Measurements from ENCODE around the gene SMYD3. TPM values are rescaled to one million over a fixed set of nuclear protein-coding genes. Genes with fewer than 3 reads are reported as not detected.
A peak's percentile ranks its signal among the peaks of the same experiment; 100 is the strongest.

SMYD3 gene
- total and polyA plus RNA-seq, 9 of the 15 experiments (the other 6 are each of a cell fraction or from before 2014, with no cell fraction given), result 128 to 440 (median 197) TPM

GRCh38 chr1:246179401-246179800 lies 327.7 kb downstream of the SMYD3 start (continued):
- no peak for TF ChIP-seq NR0B1 (IDR thresholded peaks at IDR 0.05; ENCODE audit: partially characterized antibody)
- TF ChIP-seq E2F6 (IDR thresholded peaks at IDR 0.05; ENCODE audit: borderline replicate concordance in 1 of 2, extremely low read depth in 1 of 2, insufficient read depth in 1 of 2, insufficient read length in 1 of 2, low read depth in 1 of 2, low read length in 1 of 2, poor library complexity in 1 of 2, severe bottlenecking in 1 of 2), result no peak

GRCh38 chr1:246178717-246179311 lies 328.3 kb downstream of the SMYD3 start:
- in situ Hi-C loops (cut with MboI) (no loop called here), intact Hi-C loops (cut with micrococcal nuclease) (no loop called here)
- Histone ChIP-seq H3K4me1 (replicated peaks in 1 of 2; ENCODE audit: control insufficient read depth in 2 of 2, insufficient read depth in 2 of 2, low read length in 2 of 2) (peaks cover 4 to 49% of the 10 kb centered on the region in 2 experiments; a peak in 4 of 5 replicates), H3K27me3 (ENCODE audit: control insufficient read depth in 2 of 2, insufficient read depth in 2 of 2, low read length in 2 of 2) (no peaks in the 10 kb centered on the region), H4K20me1 (replicated peaks; ENCODE audit: control insufficient read depth, insufficient read depth, low read length) (no peaks in the 10 kb centered on the region), H2AFZ (ENCODE audit: low read depth, low read length) (no peak overlapping the region), H3K79me2 (ENCODE audit: control insufficient read depth, insufficient read depth, low read length) (peaks cover 81% of the 10 kb centered on the region), H3K36me3 (ENCODE audit: control insufficient read depth, insufficient read depth, low read length) (peaks cover 8% of the 10 kb centered on the region; the same call in 2 of the 3 replicates), H3K9ac (ENCODE audit: insufficient read depth in 1 of 2, low read depth in 2 of 2, low read length in 2 of 2) (no peak overlapping the region), H3K9me3 (replicated peaks; ENCODE audit: control insufficient read depth, insufficient read depth, low read depth, low read length) (no peaks in the 10 kb centered on the region), H3K4me3 (no peak overlapping the region), H3K27ac (ENCODE audit: extremely low read depth, low read depth, low read length) (no peak overlapping the region), H3K4me2 (ENCODE audit: insufficient read depth, low read length) (no peak overlapping the region), H3K9me1 (ENCODE audit: control insufficient read depth, insufficient read depth, low read length) (no peaks in the 10 kb centered on the region)
- DNase-seq (ENCODE audit: extremely low read depth in 1 of 4, low spot score in 3 of 4) (no peak), FAIRE-seq (no peak), ATAC-seq (no peak)
- BruUV-seq (replicated peaks), result no TSS peak
- ChIA-PET CTCF (ENCODE audit: low intra/inter-chr PET ratio) (no interaction called here), POLR2A (no interaction called here)
- 71% methylated on average over 6 of the region's 6 CpGs for WGBS (ENCODE audit: insufficient coverage, low coverage, missing lambda C conversion rate)
- TF ChIP-seq ZBTB43 (CRISPR knock-in tag; IDR thresholded peaks at IDR 0.05) (no peak), HNRNPL (IDR thresholded peaks at IDR 0.05; ENCODE audit: low read depth, low read length) (no peak), AFF4 (CRISPR knock-in tag; IDR thresholded peaks at IDR 0.05) (no peak), PTBP1 (IDR thresholded peaks at IDR 0.05; ENCODE audit: low read depth, low read length) (no peak), ZNF639 (CRISPR knock-in tag; conservative IDR thresholded peaks at IDR 0.05 in 1 of 2, IDR thresholded peaks at IDR 0.05 in 1 of 2) (0 out of 4 replicates have a peak, but pooled peaks of 1 of the 2 experiments have one; percentile 17), RB1 (IDR thresholded peaks at IDR 0.05; ENCODE audit: low read depth) (no peak), RFX5 (IDR thresholded peaks at IDR 0.05; ENCODE audit: low read depth, low read length) (no peak)

All from K562 (cell line).